GM21367 (cell line): ENCODE measurements around the gene CA7.

Source experiments
- ATAC-seq: cut with Tn5 transposase; IDR thresholded peaks from one replicate; pipeline ENCODE4 v1.9.1; 2021; ENCODE audit not compliant: unreplicated experiment

CA7 gene

GRCh38 chr16:66844342-66845079 is at the start of gene CA7:
Gene CA7, plus strand, starts transcription at chr16:66844414. Its CDS starts 74 bp downstream, at chr16:66844488.
- ATAC-seq: no peak

- no peak for ATAC-seq
Measured at GRCh38 chr16:66798161-66798560, 46.1 kb upstream of the CA7 start.

GRCh38 chr16:66800856-66801255 is 43.4 kb upstream of the CA7 start:
- ATAC-seq: no peak

GRCh38 chr16:66801320-66802105 is 42.7 kb upstream of the CA7 start, which contains the start of gene TERB1:
Gene TERB1, minus strand, starts transcription at chr16:66801584. Its CDS starts 4,786 bp downstream, at chr16:66796798.
- no peak for ATAC-seq

- no peak for ATAC-seq
Measured at GRCh38 chr16:66802159-66802558, 42.1 kb upstream of the CA7 start.

- ATAC-seq: no peak
Measured at GRCh38 chr16:66809765-66810164, 34.4 kb upstream of the CA7 start.

- ATAC-seq: no peak
Measured at GRCh38 chr16:66810391-66810790, 33.8 kb upstream of the CA7 start.

GRCh38 chr16:66811043-66811442 is 33.2 kb upstream of the CA7 start:
- no peak for ATAC-seq

GRCh38 chr16:66814734-66815133 is 29.5 kb upstream of the CA7 start:
- no peak for ATAC-seq

- ATAC-seq: no peak
Measured at GRCh38 chr16:66824006-66824405, 20.2 kb upstream of the CA7 start.

GRCh38 chr16:66830422-66831404 is 13.5 kb upstream of the CA7 start, which contains the start of gene NAE1:
Gene NAE1, minus strand, starts transcription at chr16:66830976. Its CDS starts 77 bp downstream, at chr16:66830899.
- peak; percentile 79 for ATAC-seq

- no peak for ATAC-seq
Measured at GRCh38 chr16:66832190-66832589, 12.0 kb upstream of the CA7 start.

GRCh38 chr16:66832661-66833305 is 11.4 kb upstream of the CA7 start:
- ATAC-seq: no peak

- ATAC-seq: no peak
Measured at GRCh38 chr16:66834746-66835145, 9.5 kb upstream of the CA7 start.

- no peak for ATAC-seq
Measured at GRCh38 chr16:66840883-66841282, 3.3 kb upstream of the CA7 start.

GRCh38 chr16:66841366-66841765 is 2.8 kb upstream of the CA7 start:
- ATAC-seq: no peak

- ATAC-seq: no peak
Measured at GRCh38 chr16:66842765-66843164, 1.4 kb upstream of the CA7 start.

- no peak for ATAC-seq
Measured at GRCh38 chr16:66843191-66843590, 1.0 kb upstream of the CA7 start.

- no peak for ATAC-seq
Measured at GRCh38 chr16:66844009-66844341, 239 bp upstream of the CA7 start.

- ATAC-seq: no peak
Measured at GRCh38 chr16:66845080-66845410, 831 bp downstream of the CA7 start.

GRCh38 chr16:66845791-66846221 is 1.6 kb downstream of the CA7 start:
- no peak for ATAC-seq
